CD14-positive monocyte (primary cell): ENCODE results near the gene CARD16. TPM values are rescaled to one million over a fixed set of nuclear protein-coding genes. Genes with fewer than 3 reads are reported as not detected.

Experiments
- DNase-seq, 3 donors: peaks; one replicate each; pipeline ENCODE4 v3.0.0-alpha.2; 2011 to 2022
- H2AFZ ChIP-seq: 2 replicates; pipeline ENCODE4 v1.6.0; 2012; ENCODE audit warnings: mild to moderate bottlenecking, low read depth, low read length, inconsistent platforms; ENCODE audit not compliant: insufficient read depth, poor library complexity, severe bottlenecking
- H3K27ac ChIP-seq, 2 donors: 1 replicate in 1 of 2; 2 replicates in 1 of 2; pipeline ENCODE4 v1.5.1; 2012 to 2013; ENCODE audit warnings: low read length in 2 of 2, control low read depth in 1 of 2, inconsistent platforms in 1 of 2, low read depth in 1 of 2, mild to moderate bottlenecking in 1 of 2
- H3K27me3 ChIP-seq, 2 donors: one replicate each; pipeline versions ENCODE4 v1.6.0 to v1.6.1; 2011 to 2013; ENCODE audit warnings: low read length in 2 of 2; ENCODE audit not compliant: control insufficient read depth in 2 of 2, insufficient read depth in 2 of 2
- H3K36me3 ChIP-seq, 2 donors: replicated peaks in 1 of 2; 1 replicate in 1 of 2; 2 replicates in 1 of 2; pipeline versions ENCODE4 v1.5.1 to v1.6.1; 2012 to 2013; ENCODE audit warnings: low read length in 2 of 2, control low read depth in 1 of 2, inconsistent platforms in 1 of 2, mild to moderate bottlenecking in 1 of 2; ENCODE audit not compliant: insufficient read depth in 2 of 2, control insufficient read depth in 1 of 2
- H3K4me1 ChIP-seq, 2 donors: 1 replicate in 1 of 2; 2 replicates in 1 of 2; pipeline versions ENCODE4 v1.5.1 to v1.6.1; 2012 to 2013; ENCODE audit warnings: low read length in 2 of 2, control low read depth in 1 of 2, inconsistent platforms in 1 of 2, mild to moderate bottlenecking in 1 of 2, moderate library complexity in 1 of 2; ENCODE audit not compliant: insufficient read depth in 2 of 2, control insufficient read depth in 1 of 2
- H3K4me2 ChIP-seq: replicated peaks from 2 replicates; pipeline ENCODE3; 2012; ENCODE audit warnings: low read length, moderate library complexity, mild to moderate bottlenecking; ENCODE audit not compliant: poor library complexity, severe bottlenecking; ENCODE audit errors: extremely low read depth
- H3K4me3 ChIP-seq, 3 experiments: fragments of 200-600 bp in 1 of 3; sonication (generic) in 1 of 3; replicated peaks in 1 of 3; 1 replicate in 2 of 3; 2 replicates in 1 of 3; pipeline ENCODE4 v1.5.1; 2011 to 2013; ENCODE audit warnings: low read length in 3 of 3, mild to moderate bottlenecking in 3 of 3, control low read depth in 2 of 3, low read depth in 2 of 3, inconsistent platforms in 1 of 3, moderate library complexity in 1 of 3
- H3K79me2 ChIP-seq: 2 replicates; pipeline ENCODE4 v1.6.0; 2012; ENCODE audit warnings: mild to moderate bottlenecking, control low read depth, inconsistent platforms, low read length, moderate library complexity; ENCODE audit not compliant: insufficient read depth
- H3K9ac ChIP-seq: 2 replicates; pipeline ENCODE4 v1.6.0; 2017; ENCODE audit warnings: low read length, mild to moderate bottlenecking; ENCODE audit not compliant: insufficient read depth, poor library complexity, severe bottlenecking
- H3K9me3 ChIP-seq, 2 donors: replicated peaks in 1 of 2; 1 replicate in 1 of 2; 2 replicates in 1 of 2; pipeline versions ENCODE4 v1.5.1 to v1.6.1; 2012 to 2013; ENCODE audit warnings: low read length in 2 of 2, control low read depth in 1 of 2; ENCODE audit not compliant: control insufficient read depth in 1 of 2, insufficient read depth in 1 of 2
- H4K20me1 ChIP-seq: 2 replicates; pipeline ENCODE4 v1.6.0; 2012; ENCODE audit warnings: mild to moderate bottlenecking, low read length, control low read depth, moderate library complexity; ENCODE audit not compliant: insufficient read depth
- H3K27ac Mint-ChIP-seq, 7 donors: one replicate each; pipeline ENCODE4 v1.8.0; 2020; ENCODE audit warnings: mild to moderate bottlenecking in 7 of 7, mixed read lengths in 7 of 7, moderate library complexity in 6 of 7, inconsistent platforms in 2 of 7
- H3K27me3 Mint-ChIP-seq, 3 donors: one replicate each; pipeline ENCODE4 v1.8.0; 2021 to 2022; ENCODE audit warnings: low read depth in 3 of 3, mild to moderate bottlenecking in 3 of 3, mixed read lengths in 3 of 3, moderate library complexity in 3 of 3, inconsistent platforms in 1 of 3
- H3K36me3 Mint-ChIP-seq, 2 donors: one replicate each; pipeline ENCODE4 v1.8.0; 2020; ENCODE audit warnings: mixed read lengths in 2 of 2, inconsistent platforms in 1 of 2, mild to moderate bottlenecking in 1 of 2
- H3K4me1 Mint-ChIP-seq: one replicate; pipeline ENCODE4 v1.8.0; 2020; ENCODE audit warnings: mild to moderate bottlenecking, mixed read lengths
- H3K4me3 Mint-ChIP-seq, 2 donors: one replicate each; pipeline ENCODE4 v1.8.0; 2020; ENCODE audit warnings: mild to moderate bottlenecking in 2 of 2, mixed read lengths in 2 of 2, moderate library complexity in 1 of 2
- H3K9me3 Mint-ChIP-seq, 7 donors: one replicate each; pipeline ENCODE4 v1.8.0; 2020 to 2022; ENCODE audit warnings: mixed read lengths in 7 of 7, mild to moderate bottlenecking in 6 of 7, moderate library complexity in 6 of 7, inconsistent platforms in 2 of 7
- CTCF ChIP-seq: fragments of 200-600 bp; IDR thresholded peaks from one replicate; pipeline ENCODE4 v1.8.0; 2022; ENCODE audit warnings: antibody characterized with exemption, mild to moderate bottlenecking
- WGBS: methylation state at CpG from one replicate; pipeline ENCODE4 v1.1.5; 2013; ENCODE audit warnings: missing lambda C conversion rate; ENCODE audit not compliant: insufficient coverage; 5-methylcytosine and 5-hydroxymethylcytosine counted together
- intact Hi-C, 2 donors: fragments of 100-400 bp; cut with micrococcal nuclease; formaldehyde crosslinking; loops; one replicate each; pipeline versions ENCODE4 v1.15.0 to v1.15.1; 2023
- polyA plus RNA-seq, 3 donors: library from polyadenylated mRNA; depleted of rRNA in 1 of 3; unstranded in 2 of 3; stranded (reverse) in 1 of 3; fragments of 300-500 nt in 2 of 3; fragments of >200 nt in 1 of 3; fragmentation: Illumina TruSeq in 2 of 3; gene quantifications; 1 replicate in 2 of 3; 2 replicates in 1 of 3; pipeline ENCODE4 v1.2.3, GENCODE V29; 2012 to 2021

CARD16 gene
- polyA plus RNA-seq, 3 donors, result 294 to 731 (median 671) TPM

- Histone ChIP-seq H3K4me2 (peak overlapping the region; percentile 93), H3K27me3 (no peaks in the 10 kb centered on the region), H3K4me3 (peak overlapping the region; percentile 59 to 99 (median 81)), H3K9me3 (no peaks in the 10 kb centered on the region), H3K9ac (peak overlapping the region; percentile 66), H3K27ac (peak overlapping the region in 1 of 2 donors; percentile 89), H4K20me1 (peaks cover 35% of the 10 kb centered on the region), H2AFZ (no peak overlapping the region), H3K36me3 (peaks cover 39 to 43% of the 10 kb centered on the region in 2 donors), H3K4me1 (peaks cover 56 to 88% of the 10 kb centered on the region in 2 donors), H3K79me2 (peaks cover 85% of the 10 kb centered on the region)
- intact Hi-C loops, result loop anchor here (10.0 kb wide), 3 partner anchors 72 to 188 kb away; no protein-coding TSS in a partner anchor
- DNase-seq, result peak; percentile 49 to 87 (median 79)
- Mint-ChIP-seq H3K27ac (peak overlapping the region; percentile 81 to 100 (median 98)), H3K27me3 (peaks cover 0 to 1% (median 0%) of the 10 kb centered on the region in 3 donors), H3K4me3 (peak overlapping the region; percentile 98 to 99), H3K9me3 (no peaks in the 10 kb centered on the region), H3K36me3 (peaks cover 50 to 58% of the 10 kb centered on the region in 2 donors), H3K4me1 (peaks cover 73% of the 10 kb centered on the region)
- 7% methylated on average over 2 of the region's 2 CpGs for WGBS
- TF ChIP-seq CTCF, result no peak
These were observed 12.6 kb downstream of the CARD16 start for GRCh38 chr11:105032495-105032894.

GRCh38 chr11:105027678-105028077, 17.5 kb downstream of the CARD16 start:
- Histone ChIP-seq H3K79me2 (peaks cover 62% of the 10 kb centered on the region), H3K36me3 (peaks cover 74% of the 10 kb centered on the region in 2 donors), H3K27me3 (no peaks in the 10 kb centered on the region), H3K27ac (peak overlapping the region in 1 of 2 donors; percentile 61), H3K9ac (no peak overlapping the region), H2AFZ (no peak overlapping the region), H3K4me3 (peak overlapping the region in 1 of 3 experiments; percentile 33), H3K4me2 (peak overlapping the region; percentile 24), H4K20me1 (peaks cover 50% of the 10 kb centered on the region), H3K9me3 (no peaks in the 10 kb centered on the region), H3K4me1 (peaks cover 54 to 72% of the 10 kb centered on the region in 2 donors)
- Mint-ChIP-seq H3K4me3 (peak overlapping the region; percentile 25 to 82), H3K27me3 (no peaks in the 10 kb centered on the region), H3K4me1 (peaks cover 69% of the 10 kb centered on the region), H3K9me3 (peaks cover 0 to 2% (median 0%) of the 10 kb centered on the region in 7 donors), H3K36me3 (peaks cover 76 to 82% of the 10 kb centered on the region in 2 donors), H3K27ac (peak overlapping the region; percentile 2 to 84 (median 77))
- intact Hi-C loops, result no loop called here
- 0% methylated on average over 1 of the region's 3 CpGs for WGBS
- DNase-seq, result no peak
- TF ChIP-seq CTCF, result no peak
